PFSK-1 (cell line): ENCODE measurements around the gene SPG11.

Experiments used
- FOXP2 ChIP-seq: optimal IDR thresholded peaks from 2 replicates; pipeline ENCODE3; 2011; ENCODE audit warnings: borderline replicate concordance, control low read depth, inconsistent platforms; ENCODE audit not compliant: insufficient read depth; ENCODE audit errors: extremely low read length, extremely low read depth
- POLR2AphosphoS5 ChIP-seq: IDR thresholded peaks from 2 replicates; pipeline ENCODE4 v1.6.1; 2012; ENCODE audit warnings: low read depth, mild to moderate bottlenecking, control low read depth, low read length, moderate library complexity
- SIN3A ChIP-seq: IDR thresholded peaks from 2 replicates; pipeline ENCODE4 v1.6.1; 2012; ENCODE audit warnings: mild to moderate bottlenecking, low read length, moderate library complexity, borderline replicate concordance; ENCODE audit not compliant: insufficient read depth
- TAF1 ChIP-seq: IDR thresholded peaks from 2 replicates; pipeline ENCODE4 v1.6.1; 2012; ENCODE audit warnings: low read length, control low read depth, borderline replicate concordance; ENCODE audit not compliant: insufficient read depth
- TF ChIP-seq, protein P1 (sequence below), 2 experiments: IDR thresholded peaks; 2 replicates each; pipeline versions ENCODE4 v1.6.1 to v1.8.0; 2011 to 2012; ENCODE audit warnings: low read depth in 2 of 2, low read length in 2 of 2, control low read depth in 1 of 2, inconsistent platforms in 1 of 2, mild to moderate bottlenecking in 1 of 2, moderate library complexity in 1 of 2; ENCODE audit not compliant: insufficient read depth in 1 of 2

The SPG11 gene

DNA sequence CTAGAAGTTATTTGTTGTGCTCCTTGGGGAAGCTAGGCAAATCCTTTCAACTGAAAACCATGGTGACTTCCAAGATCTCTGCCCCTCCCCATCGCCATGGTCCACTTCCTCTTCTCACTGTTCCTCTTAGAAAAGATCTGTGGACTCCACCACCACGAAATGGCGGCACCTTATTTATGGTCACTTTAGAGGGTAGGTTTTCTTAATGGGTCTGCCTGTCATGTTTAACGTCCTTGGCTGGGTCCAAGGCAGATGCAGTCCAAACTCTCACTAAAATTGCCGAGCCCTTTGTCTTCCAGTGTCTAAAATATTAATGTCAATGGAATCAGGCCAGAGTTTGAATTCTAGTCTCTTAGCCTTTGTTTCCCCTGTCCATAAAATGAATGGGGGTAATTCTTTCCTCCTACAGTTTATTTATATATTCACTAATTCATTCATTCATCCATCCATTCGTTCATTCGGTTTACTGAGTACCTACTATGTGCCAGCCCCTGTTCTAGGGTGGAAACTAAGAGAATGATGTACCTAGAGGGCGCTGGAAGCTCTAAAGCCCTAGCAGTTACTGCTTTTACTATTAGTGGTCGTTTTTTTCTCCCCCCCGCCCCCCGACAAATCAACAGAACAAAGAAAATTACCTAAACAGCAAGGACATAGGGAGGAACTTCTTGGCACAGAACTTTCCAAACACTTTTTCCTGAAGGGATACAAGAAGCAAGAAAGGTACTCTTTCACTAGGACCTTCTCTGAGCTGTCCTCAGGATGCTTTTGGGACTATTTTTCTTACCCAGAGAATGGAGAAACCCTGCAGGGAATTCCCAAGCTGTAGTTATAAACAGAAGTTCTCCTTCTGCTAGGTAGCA, 47.0 kb upstream of the SPG11 start:
- TF ChIP-seq FOXP2 (no peak), SIN3A (no peak), POLR2AphosphoS5 (no peak), TAF1 (no peak)
- TF ChIP-seq, protein P1, sequence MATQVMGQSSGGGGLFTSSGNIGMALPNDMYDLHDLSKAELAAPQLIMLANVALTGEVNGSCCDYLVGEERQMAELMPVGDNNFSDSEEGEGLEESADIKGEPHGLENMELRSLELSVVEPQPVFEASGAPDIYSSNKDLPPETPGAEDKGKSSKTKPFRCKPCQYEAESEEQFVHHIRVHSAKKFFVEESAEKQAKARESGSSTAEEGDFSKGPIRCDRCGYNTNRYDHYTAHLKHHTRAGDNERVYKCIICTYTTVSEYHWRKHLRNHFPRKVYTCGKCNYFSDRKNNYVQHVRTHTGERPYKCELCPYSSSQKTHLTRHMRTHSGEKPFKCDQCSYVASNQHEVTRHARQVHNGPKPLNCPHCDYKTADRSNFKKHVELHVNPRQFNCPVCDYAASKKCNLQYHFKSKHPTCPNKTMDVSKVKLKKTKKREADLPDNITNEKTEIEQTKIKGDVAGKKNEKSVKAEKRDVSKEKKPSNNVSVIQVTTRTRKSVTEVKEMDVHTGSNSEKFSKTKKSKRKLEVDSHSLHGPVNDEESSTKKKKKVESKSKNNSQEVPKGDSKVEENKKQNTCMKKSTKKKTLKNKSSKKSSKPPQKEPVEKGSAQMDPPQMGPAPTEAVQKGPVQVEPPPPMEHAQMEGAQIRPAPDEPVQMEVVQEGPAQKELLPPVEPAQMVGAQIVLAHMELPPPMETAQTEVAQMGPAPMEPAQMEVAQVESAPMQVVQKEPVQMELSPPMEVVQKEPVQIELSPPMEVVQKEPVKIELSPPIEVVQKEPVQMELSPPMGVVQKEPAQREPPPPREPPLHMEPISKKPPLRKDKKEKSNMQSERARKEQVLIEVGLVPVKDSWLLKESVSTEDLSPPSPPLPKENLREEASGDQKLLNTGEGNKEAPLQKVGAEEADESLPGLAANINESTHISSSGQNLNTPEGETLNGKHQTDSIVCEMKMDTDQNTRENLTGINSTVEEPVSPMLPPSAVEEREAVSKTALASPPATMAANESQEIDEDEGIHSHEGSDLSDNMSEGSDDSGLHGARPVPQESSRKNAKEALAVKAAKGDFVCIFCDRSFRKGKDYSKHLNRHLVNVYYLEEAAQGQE (IDR thresholded peaks at IDR 0.05; ENCODE audit: insufficient read depth in 1 of 2, low read depth in 2 of 2, low read length in 2 of 2), result no peak

DNA sequence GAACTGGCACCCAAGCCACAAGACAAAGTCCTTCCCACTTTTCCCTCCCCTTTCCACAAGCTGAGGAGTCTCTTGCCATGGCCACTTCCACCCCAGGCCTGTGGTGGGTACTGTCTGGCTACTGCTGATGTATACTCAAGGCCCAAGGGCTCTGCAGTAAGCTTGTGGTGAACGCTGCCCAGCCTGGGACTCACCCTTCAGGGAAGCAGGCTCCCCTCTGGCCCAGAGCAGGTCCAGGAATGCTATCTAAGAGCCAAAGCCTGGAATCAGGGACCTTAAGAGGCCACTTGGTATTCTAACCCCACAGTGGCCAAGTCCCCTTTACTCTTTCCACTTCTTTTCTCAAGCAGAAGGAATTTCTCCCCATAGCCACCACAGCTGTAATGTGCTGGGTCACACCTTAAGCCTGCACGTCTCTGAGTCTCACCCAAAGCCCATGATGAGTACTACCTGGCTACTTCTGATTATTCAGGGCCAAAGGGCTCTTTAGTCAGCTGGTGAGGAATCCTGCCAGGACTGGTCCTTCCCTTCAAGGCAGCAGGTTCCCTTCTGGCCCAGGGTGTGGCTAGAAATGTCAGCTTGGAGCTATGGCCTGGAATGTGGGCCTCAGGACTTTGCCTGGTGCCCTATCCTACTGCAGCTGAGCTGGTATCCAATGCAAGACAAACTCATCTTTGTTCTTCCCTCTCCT, 43.6 kb upstream of the SPG11 start:
- no peak for TF ChIP-seq FOXP2
- TF ChIP-seq SIN3A, result no peak
- TF ChIP-seq, protein P1 (IDR thresholded peaks at IDR 0.05; ENCODE audit: insufficient read depth in 1 of 2, low read depth in 2 of 2, low read length in 2 of 2), result no peak
- TF ChIP-seq POLR2AphosphoS5, result no peak
- no peak for TF ChIP-seq TAF1

DNA sequence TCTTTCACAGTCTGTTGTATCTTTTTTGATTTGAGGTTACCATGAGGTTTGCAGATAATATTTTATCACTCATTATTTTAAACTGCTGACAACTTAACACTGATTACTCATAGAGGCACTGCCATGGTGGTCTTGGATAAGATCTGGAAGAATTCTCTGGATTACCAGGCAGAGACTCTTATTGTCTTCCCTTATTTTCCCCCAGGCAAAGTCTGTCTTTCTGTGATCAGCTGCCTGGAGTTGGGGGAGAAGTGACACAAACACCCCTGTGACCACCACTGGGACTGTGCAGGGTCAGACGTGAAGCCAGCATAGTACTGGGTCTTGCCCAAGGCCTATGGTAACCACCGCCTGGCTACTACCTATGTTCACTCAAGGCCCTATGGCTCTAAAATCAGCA, 42.9 kb upstream of the SPG11 start:
- TF ChIP-seq TAF1, result no peak
- no peak for TF ChIP-seq FOXP2
- TF ChIP-seq, protein P1 (IDR thresholded peaks at IDR 0.05; ENCODE audit: insufficient read depth in 1 of 2, low read depth in 2 of 2, low read length in 2 of 2), result no peak
- TF ChIP-seq POLR2AphosphoS5, result no peak
- no peak for TF ChIP-seq SIN3A

DNA sequence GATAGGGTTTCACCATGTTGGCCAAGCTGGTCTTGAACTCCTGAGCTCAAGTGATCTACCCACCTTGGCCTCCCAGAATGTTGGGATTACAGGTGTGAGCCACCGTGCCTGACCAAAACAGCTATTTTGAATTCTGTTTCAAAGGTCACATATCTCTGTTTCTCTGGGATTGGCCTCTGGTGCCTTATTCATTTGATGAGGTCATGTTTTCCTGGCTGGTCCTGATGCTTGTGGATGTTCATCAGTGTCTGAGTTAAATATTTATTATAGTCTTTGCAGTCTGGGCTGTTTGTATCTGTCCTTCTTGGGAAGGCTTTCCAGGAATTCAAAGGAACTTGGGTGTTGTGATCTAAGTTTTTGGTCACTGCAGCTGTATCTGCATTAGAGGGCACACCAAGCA, 42.5 kb upstream of the SPG11 start:
- TF ChIP-seq TAF1 (no peak), FOXP2 (no peak), SIN3A (no peak), POLR2AphosphoS5 (no peak)
- TF ChIP-seq, protein P1 (IDR thresholded peaks at IDR 0.05; ENCODE audit: insufficient read depth in 1 of 2, low read depth in 2 of 2, low read length in 2 of 2), result no peak
